Measurements from ENCODE around the gene TMOD1. TPM values are rescaled to one million over a fixed set of nuclear protein-coding genes. Genes with fewer than 3 reads are reported as not detected.

TMOD1 gene
- total RNA-seq, 1 experiment from 2014 or later = not detected

DNA sequence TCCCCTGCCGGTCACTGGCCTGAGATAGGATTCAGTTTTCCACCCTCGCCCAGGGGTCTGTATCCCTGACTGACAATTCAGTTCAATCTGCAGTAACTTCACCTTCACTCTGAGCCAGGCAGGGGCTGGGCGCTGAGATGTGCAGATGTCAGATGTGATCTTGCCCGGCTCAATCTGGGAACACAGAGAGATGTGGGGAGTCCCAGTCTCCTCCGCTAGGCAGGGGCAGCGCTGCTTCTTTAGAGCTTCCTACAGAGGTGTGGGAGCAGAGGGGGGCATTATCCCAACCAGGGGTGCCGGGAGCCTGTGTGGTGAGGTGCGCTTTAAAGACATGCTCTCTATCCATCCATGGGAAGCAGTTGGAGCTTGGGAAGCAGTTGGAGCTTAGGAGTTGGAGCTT is 14.6 kb downstream of the TMOD1 start:
- no peak for DNase-seq (ENCODE audit: low spot score)

DNA sequence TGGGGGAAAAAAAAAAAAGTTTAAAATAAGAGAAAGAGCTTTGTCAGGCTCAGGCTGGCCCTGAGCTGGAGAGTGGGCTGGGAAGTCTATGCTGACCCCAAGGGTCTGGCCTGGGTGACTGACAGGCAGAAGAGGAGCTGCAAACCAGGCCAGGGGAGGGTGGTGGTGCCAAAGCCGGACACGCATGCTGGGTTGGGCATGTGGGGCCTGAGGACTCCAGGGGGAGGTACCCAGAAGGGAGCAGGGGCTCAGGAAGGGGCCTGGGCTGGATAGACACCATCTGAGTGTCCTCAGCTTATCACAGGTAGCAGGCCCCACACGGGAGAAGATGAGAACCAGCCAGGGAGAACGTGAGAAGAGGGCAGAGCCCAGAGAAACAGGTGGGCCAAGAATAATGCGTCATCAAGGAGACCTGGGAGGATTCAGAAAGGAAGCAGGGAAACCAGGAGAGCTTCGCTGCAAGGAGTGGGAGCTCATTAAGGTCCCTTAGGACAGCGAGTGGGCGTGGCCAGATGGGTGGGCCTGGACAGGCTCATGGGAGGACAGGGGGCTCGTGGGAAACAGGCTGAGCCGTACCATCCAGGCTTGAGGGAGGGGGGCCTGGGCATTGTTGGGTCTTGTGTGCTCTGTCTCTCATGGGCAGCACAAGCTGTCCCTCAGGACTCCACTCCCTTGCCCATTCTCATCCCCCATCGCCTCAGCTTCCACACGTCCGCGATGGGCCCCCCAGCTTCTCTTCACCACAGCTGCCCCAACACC is 16.0 kb downstream of the TMOD1 start:
- no peak for DNase-seq (ENCODE audit: low spot score)

DNA sequence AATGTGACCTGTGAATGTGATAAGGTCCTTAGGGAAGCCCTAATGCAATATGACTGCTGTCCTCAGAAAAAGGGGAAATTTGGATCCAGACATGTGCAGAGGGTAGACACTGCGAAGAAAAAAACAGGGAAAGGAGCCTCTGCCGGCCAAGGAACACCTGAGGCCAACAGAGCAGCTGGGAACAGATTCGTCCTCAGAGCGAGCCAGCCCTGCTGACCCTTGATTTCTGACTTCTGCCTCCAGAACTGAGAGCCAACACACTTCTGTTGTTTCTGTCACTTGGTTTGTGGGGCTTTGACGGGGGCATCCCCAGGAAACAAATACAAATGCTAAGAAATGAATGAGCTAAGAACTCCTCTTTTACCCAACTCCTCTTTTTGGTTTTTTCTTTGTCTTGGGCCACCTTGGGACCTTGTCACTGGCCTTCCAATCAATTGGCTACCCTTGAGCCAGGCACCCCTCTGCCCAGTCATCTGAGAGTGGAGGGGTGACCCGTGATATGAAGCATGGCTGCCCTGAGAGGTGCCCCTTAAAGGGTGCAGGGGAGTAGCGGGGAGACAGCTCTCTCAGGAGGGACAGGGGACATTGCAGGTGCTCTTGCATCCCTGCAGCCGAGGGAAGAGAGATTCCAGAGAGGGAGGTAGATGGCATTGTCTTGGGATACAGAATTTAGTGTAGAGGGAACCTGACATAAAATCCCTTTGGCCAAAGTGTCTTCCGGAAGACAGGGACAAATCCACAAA is 16.9 kb downstream of the TMOD1 start:
- DNase-seq (ENCODE audit: low spot score) = no peak

DNA sequence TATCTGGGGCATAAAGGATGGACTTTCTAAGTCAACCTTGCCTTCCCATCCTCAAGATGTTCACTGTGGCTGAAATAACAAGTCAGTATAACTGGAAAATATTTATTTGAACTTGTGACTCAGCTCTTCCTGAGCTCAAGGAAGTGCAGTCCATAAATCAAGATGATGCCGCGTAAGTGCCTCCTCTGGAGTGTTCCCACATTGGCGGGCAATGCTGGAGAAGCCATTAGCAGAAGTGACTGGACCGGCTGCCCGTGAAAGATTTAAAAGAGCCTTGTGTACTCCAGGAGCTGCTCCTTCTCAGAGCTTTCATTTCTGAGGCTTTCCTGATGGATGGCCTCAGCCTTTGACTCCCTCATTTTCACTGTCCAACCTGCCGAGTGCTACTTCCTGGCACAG is 17.4 kb downstream of the TMOD1 start:
- peak; percentile 72 for DNase-seq (ENCODE audit: low spot score)

DNA sequence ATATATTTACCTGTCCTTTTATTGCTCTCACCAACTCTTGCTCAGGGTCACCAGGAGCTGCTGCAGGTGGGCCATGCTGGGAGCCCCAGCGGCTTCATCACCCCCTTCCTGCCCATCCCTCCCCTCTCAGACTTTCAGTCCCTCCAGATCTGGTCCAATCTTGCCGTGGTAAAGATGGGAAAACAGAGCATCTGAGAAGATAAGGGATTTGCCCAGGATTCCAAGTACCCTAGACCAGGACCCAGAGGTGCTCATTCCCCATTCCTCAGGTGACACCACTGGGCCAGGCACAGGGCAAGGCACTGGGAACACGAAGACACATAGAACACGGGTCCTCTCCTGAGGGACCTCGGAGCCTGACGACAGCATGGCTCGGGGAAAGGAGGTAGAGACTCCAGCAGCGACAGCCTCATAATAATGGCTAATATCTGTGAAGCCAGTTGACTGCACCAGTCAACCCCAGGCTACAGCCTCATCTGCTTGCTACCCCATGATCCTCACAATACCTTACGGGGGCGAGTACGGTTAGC is 18.0 kb downstream of the TMOD1 start:
- DNase-seq (ENCODE audit: low spot score) = no peak

DNA sequence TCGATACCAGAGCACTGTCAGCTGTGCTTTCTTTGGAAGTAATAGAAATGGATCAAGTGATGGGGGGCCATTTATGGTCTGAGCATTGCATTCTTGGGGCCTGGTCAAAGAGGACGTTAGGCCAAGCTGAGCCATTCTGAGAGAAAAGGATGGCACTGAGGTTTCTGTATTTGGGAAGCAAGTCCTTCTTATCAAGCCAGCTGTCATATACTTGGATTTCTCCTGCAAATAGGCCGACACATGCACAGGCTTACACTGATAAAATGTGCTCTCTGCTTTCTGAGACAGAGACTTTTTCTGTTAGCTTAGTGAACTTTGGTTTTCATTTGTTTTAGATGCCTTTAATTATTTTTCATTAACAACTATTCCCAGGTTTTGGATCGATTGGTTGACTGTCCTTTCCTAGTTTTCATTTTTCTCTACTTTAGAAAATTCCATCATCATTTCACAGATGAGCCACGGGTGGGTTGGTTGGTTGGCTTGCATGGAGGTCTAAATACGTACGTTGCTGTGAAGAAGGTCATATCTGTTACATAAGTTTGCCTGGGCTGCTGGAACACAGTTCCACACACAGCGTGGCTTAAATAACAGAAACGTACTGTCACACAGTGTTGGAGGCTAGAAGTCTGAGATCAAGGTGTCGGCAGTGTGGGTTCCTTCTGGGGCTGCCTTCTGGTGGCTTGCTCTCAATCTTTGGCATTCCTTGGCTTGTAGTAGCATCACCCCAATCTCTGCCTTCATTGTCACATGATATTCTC is 20.3 kb downstream of the TMOD1 start:
- DNase-seq (ENCODE audit: low spot score) = no peak

DNA sequence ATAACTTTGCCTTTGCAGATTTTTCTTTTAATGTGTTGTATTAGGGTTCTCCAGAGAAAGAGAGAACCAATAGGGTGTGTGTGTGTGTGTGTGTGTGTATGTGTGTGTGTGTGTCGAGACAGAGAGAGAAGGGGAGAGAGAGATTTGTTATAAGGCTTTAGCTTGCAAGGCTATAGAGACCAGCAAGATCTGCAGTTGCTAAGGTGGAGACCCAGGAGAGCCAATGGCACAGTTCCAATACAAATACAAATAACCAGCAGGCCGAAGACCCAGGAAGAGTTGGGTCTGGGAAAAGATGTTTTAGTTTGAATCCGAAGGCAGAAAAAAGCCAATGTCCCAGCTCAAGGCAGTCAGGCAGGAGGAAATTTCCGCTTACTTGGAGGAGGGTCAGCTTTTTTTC is 23.0 kb downstream of the TMOD1 start:
- DNase-seq (ENCODE audit: low spot score) = no peak

DNA sequence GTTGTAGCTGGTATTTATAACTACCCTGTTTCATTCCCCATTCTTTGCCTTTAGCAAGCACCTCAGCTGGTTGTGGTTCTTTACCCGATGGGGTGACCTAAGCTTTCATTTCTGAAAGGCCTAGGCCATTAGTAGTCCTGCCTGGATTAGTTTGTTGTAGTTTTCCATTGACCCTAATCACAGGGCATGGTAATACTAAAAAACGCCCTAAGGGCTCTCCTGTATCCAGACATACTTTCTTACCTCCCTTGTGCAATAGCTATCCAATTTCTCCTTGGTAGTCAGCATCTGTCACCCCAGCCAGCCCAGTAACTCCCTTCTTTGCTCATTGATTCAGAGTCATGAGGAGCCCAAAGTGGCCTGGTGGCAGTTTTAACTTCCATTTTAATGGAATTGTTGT is 24.0 kb downstream of the TMOD1 start:
- DNase-seq (ENCODE audit: low spot score) = no peak

DNA sequence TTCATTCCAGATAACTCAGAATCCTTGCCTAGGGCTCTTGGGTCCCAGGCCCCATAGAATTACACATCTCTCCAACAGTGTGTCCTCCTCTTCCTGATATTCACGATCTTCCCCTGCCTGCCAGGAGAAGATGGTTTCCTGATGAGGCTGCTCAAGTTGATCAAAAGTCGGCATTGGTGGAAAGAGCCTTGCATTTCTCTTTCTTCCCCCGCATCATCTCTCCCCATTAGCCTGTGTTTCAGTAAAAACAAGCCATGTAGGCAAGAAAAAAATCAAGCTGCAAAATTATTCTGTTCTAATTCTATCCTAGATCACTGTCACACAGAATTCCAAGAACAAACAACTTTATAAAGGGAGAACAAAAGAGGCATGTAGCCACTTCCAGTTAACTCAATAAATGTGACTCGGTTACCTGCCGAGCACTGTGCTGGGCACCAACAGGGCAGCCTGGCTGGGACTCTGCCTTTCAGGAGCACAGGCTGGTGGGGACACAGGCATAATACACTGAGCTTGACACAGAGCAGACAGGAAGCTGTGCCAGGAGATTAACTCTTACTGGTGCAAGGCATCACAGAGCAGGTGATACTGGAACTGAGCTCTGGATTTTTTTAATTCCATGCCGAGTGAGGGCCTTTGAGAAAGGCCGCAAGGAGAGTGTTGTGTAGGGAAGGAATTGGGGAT is 25.6 kb downstream of the TMOD1 start:
- DNase-seq (ENCODE audit: low spot score) = no peak

DNA sequence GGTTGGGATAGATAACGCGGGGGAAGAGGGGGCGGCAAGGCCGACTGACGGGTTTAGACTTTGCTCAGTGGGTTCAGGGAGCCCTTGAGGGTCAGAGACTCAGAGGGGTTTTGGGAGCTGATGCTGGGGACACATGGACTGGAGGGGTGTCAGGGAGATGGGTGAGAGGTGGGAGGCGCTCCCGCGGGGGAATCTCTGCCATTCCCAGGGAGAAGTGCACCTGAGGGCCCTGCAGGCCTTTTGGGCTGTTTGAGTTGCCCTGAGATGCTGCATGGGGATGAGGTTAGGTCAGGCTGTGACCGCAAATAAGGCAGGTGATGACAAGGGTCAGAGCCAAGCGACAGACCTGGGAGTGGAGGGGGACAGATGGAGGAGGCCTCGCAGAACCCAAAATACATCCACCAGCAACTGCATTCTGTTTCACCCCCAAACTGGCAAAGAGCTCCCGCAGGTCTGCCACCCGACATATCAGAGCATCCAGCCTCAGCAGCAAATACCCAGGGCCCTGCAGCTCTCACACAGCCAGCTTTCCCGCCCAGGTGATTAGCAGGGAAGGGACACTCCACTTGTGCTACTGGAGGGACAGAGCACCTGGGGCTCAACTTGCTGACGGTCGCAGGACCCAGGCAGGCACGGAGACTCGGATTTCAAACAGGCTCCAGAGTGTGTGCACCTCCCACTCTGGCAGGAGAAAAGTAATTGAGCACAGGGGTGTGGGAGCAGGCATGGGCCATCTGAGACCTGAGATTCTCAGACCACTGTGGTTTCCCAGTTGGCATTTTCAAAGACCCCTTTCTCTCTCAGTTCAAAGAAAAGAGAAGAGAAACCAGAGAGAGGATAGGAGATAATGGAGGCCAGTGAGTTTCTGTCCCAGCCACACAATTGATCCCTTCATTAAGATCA is 26.4 kb downstream of the TMOD1 start:
- DNase-seq (ENCODE audit: low spot score) = no peak

DNA sequence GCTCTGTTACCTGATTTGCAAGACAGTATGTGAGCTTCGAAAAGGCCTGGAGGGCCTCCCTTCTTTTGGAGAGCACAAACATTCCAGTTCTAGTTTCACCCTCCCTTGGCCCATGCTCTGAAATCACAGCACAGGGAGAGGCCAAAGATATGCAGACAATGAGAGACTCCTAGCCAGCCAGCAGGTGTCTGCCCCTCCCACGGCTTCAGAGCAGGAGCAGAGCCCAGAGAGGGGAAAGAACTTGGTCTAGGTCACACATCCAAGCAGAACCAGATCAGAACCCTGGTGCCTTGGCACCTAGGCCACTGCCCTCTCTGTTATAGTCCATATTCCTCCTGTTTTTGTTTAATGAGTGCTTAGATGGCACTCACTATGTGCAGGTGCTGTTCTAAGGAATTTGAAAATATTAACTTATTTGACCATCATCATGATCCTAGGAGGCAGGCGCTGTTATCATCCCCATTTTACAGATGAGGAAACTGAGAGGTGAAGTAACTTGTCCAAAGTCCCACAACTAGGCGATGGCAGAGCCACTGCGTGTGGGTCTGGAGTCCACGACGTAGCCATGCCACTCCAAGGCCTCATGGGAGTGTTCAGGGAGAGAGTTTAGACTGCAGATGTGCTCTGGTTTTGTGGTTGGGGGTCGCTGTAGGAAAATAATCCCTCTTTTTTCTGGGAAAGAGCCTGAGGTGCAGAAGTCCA is 27.2 kb downstream of the TMOD1 start:
- DNase-seq (ENCODE audit: low spot score) = no peak

DNA sequence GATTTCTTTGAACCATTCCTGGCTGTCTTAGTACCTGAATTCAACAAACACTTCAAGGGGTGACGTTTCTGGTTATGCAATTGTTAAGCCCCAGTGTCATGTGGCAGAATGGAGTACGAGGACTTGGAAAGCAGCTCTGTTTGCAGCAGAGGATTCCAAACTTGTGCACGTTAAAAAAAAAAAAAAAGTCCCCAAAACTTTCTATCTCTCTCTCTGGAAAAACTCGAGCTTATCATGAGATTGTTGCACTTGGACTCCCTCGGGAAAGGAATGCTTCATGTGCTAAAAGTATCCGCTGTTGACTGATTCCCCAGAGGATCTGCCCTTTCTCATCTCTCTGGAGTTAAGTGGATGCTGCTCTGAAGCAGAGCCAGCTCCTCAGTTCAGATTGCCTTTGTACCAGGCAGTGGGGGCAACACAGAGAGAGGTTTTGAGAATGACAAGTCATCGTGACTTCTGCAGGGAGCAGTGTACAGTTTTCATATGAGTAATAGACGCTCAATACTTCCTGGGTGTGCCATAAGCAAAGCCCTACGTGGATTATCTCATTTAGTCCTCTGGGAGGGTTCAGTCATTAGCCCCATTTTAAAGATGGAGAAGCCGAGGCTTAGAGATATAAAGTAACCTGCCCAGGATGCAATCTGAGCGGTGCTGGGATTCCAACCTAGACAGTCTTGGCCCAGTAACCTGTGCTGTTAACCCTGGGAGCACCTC is 28.1 kb downstream of the TMOD1 start:
- DNase-seq (ENCODE audit: low spot score) = no peak

DNA sequence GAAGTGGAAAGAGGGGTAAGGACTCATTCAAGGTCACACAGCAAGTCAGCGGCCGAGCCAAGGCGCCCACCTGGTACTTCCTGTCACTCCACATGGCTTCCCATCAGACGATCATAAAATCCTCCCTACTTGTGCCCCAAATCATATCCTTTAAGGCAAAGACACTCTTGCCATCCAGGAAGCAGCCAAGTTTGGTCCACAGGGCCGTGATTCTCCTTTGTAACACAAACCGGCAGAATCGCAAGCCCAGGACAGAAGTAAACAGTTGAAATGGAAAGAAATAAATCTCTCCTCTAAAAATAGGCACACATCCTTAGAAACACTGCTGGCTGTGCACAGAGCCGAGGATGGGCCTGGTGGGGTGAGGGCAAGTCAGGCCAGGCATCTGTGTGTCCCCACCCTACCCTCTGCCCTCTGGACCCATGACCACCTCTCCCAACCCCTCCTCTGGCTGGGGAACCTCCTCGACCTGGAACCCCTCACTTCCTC is 30.5 kb downstream of the TMOD1 start:
- DNase-seq (ENCODE audit: low spot score) = no peak

DNA sequence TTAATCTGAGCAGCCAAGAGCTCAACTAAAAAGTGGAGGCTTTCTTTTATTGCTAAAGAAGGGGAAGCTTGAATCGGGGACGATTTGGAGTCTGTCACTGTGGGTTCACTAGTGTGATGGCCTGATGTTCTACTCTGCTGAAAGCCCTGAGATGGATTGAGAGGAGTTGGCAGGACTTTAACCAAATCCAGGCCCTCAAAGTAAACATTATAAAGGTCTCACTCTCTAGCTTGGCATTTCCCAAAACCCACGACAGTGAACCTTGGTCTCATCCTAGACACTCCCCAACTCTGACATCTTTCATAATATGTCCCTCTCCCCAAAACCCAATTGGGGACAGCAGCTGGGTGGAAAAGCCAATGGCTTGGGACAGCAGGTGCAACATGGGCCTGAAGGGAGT is 32.7 kb downstream of the TMOD1 start:
- no peak for DNase-seq (ENCODE audit: low spot score)

DNA sequence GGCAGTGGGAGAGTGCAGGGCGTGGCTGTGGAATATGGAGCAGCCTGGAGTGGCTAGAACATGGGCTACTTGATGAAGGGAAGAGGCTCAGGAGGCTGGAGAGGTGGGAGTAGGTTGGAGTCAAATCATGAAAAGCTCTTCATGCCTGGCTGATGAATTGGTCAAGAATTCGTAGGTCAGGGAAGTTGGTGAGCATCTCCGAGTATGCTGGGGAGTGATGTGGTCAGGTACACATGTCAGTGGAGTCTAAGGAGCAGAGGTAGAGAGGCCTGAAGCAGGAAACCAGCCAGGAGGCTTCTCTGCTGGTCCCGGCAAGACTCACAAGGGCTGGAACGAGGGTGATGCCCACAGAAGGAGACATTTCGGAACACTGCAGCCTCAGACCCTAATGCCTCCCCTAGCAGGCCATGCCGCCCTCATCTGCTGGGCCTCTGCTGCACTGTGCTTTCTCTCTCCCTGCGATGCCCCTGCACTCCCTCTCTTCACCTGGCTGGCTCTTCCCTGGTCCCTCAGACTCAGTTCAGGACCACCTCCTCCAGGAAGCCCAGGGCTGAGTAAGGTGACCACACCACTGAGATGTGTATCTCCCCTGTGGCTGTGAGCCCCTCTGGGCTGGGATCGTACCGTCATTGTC is 33.6 kb downstream of the TMOD1 start:
- DNase-seq (ENCODE audit: low spot score) = no peak

DNA sequence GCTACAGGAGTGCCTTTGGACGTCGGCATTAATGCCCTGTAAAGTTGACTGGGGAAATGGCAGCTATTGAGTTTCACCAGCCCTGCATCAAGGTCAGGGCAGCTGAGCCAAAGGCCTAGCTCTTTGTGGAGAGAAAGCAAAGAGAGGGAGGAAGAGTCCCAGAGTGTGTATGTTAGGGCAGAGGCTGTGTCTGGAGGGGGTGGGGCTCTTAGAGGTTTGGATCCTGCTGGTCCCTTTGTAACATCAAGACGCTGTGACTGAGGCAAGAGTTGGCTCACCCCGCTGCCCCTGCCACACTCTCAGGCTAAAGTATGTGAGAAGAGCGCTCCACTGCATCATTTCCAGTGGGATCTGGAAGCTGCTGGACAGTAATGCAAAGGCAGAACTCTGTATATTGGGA is 34.3 kb downstream of the TMOD1 start:
- no peak for DNase-seq (ENCODE audit: low spot score)

DNA sequence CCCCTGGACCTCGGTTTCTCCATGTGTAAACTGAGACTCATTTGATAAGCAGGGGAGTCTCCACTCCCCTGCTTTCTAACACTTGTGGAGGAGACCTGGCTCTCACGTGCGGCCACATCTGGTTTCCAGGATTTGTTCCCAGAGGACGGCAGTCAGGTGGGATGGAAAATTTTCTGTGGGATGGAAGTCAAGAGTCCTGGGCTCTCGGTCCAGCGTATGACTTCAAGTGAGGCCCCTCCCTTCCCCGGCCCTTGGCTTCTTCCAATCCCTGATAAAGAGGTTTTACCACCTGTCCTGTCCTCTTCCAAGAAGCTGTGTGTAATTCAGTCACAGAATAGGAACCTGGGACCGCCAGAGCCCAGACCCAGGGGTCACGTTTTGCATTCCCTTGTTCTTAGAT is 35.0 kb downstream of the TMOD1 start:
- DNase-seq (ENCODE audit: low spot score) = no peak

DNA sequence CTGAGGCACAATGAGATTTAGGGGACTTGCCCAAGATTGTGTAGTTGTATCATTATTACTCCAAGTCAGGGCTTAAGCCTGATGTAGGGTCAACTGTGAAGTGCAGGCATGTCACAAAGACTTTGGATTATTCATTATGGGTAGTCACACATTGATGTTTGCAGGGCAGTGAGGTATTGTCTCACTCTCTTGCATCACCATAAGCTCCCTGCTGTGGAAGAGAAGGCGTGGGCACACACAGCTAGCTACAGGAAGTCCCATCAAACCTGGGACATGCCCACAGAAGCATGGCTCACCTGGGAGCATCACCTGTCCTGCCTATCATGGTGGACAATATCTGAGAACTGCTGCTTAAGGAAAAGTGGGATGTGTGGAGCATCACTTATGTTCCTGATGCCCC is 42.1 kb downstream of the TMOD1 start:
- DNase-seq (ENCODE audit: low spot score) = no peak

DNA sequence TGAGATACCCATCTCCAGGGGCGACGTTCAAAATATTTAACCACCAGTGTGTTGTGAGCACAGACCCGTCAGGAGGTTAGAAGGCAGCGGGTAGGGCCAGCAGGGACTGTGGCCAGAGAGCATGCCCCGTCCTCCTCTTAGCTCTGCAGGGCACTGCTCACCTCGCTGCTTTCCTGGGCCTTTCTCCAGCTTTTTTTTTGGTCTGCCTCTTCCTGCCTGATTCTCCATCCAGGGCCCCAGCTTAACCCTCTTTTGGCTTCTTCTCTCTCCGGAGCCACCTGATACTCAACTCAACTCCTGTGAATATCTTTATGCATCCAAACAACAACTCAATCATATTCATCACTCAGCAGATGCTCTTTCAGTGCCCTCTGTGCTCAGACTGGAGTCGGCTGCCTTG is 44.0 kb downstream of the TMOD1 start:
- no peak for DNase-seq (ENCODE audit: low spot score)
